Right atrium auricular region (tissue), 2 donors: Measurements from ENCODE around the gene RNF144A. TPM values are rescaled to one million over a fixed set of nuclear protein-coding genes. Genes with fewer than 3 reads are reported as not detected.

Experiments used
- DNase-seq: peaks from one replicate; pipeline ENCODE4 v3.0.0-alpha.2; 2019; ENCODE audit warnings: low spot score
- H3K27ac ChIP-seq, 2 donors: fragments of 200-600 bp; sonication (generic); 1 replicate in 1 of 2; 2 replicates in 1 of 2; pipeline ENCODE4 v1.5.1; 2016 to 2019
- H3K27me3 ChIP-seq, 2 donors: fragments of 200-600 bp; sonication (generic); one replicate each; pipeline versions ENCODE4 v1.5.1 to v1.6.0; 2017 to 2019
- H3K36me3 ChIP-seq: fragments of 200-600 bp; sonication (generic); one replicate; pipeline ENCODE4 v1.5.1; 2016
- H3K4me1 ChIP-seq, 2 donors: fragments of 200-600 bp; sonication (generic); one replicate each; pipeline versions ENCODE4 v1.5.1 to v1.6.0; 2017 to 2019
- H3K4me3 ChIP-seq, 2 donors: fragments of 200-600 bp; sonication (generic); 1 replicate in 1 of 2; 2 replicates in 1 of 2; pipeline ENCODE4 v1.5.1; 2017 to 2019; ENCODE audit warnings: mild to moderate bottlenecking in 1 of 2, moderate library complexity in 1 of 2
- H3K9me3 ChIP-seq, 2 donors: fragments of 200-600 bp; sonication (generic); one replicate each; pipeline ENCODE4 v1.5.1; 2019
- CTCF ChIP-seq, 2 donors: fragments of 200-600 bp; sonication (generic); IDR thresholded peaks; one replicate each; pipeline ENCODE4 v1.5.1; 2019; ENCODE audit warnings: antibody characterized with exemption in 2 of 2
- total RNA-seq, 2 donors: library from RNA; depleted of rRNA; stranded (reverse); fragments of >200 nt; gene quantifications; one replicate each; pipeline ENCODE4 v1.1.0, GENCODE V29; 2016

RNF144A gene
- total RNA-seq, 2 donors from 2014 or later = 8.2 to 12.6 TPM

- Histone ChIP-seq H3K27ac (no peak overlapping the region), H3K4me3 (no peak overlapping the region), H3K27me3 (no peaks in the 10 kb centered on the region), H3K36me3 (no peaks in the 10 kb centered on the region), H3K9me3 (no peaks in the 10 kb centered on the region), H3K4me1 (peaks cover 0 to 33% of the 10 kb centered on the region in 2 donors)
- no peak for DNase-seq
- no peak for TF ChIP-seq CTCF (IDR thresholded peaks at IDR 0.05)
Measured at GRCh38 chr2:6926071-6926732, 9.0 kb downstream of the RNF144A start.

- H3K9me3 ChIP-seq = no peaks in the 10 kb centered on the region
- H3K36me3 ChIP-seq = no peaks in the 10 kb centered on the region
- TF ChIP-seq CTCF (IDR thresholded peaks at IDR 0.05) = no peak
- no peaks in the 10 kb centered on the region for H3K27me3 ChIP-seq
- peak overlapping the region; percentile 28 to 38 for H3K27ac ChIP-seq
- H3K4me3 ChIP-seq = no peak overlapping the region
- no peak for DNase-seq
- H3K4me1 ChIP-seq = peaks cover 0 to 25% of the 10 kb centered on the region in 2 donors
Measured at GRCh38 chr2:6927186-6927585, 10.0 kb downstream of the RNF144A start.

- H3K4me1 ChIP-seq = peaks cover 0 to 25% of the 10 kb centered on the region in 2 donors
Measured at GRCh38 chr2:6927753-6928152, 10.5 kb downstream of the RNF144A start.

GRCh38 chr2:6928452-6928851, 11.2 kb downstream of the RNF144A start:
- H3K4me3 ChIP-seq = no peak overlapping the region
- H3K9me3 ChIP-seq = no peaks in the 10 kb centered on the region
- no peak overlapping the region for H3K27ac ChIP-seq
- no peaks in the 10 kb centered on the region for H3K36me3 ChIP-seq
- H3K27me3 ChIP-seq = no peaks in the 10 kb centered on the region
- H3K4me1 ChIP-seq = peaks cover 0 to 21% of the 10 kb centered on the region in 2 donors
- TF ChIP-seq CTCF (IDR thresholded peaks at IDR 0.05) = no peak
- DNase-seq = no peak

More at GRCh38 chr2:6927753-6928152, 10.5 kb downstream of the RNF144A start:
- no peak for TF ChIP-seq CTCF (IDR thresholded peaks at IDR 0.05)
- DNase-seq = no peak
- Histone ChIP-seq H3K4me3 (no peak overlapping the region), H3K36me3 (no peaks in the 10 kb centered on the region), H3K9me3 (no peaks in the 10 kb centered on the region), H3K27ac (peak overlapping the region; percentile 28 to 38), H3K27me3 (no peaks in the 10 kb centered on the region)

- H3K27ac ChIP-seq = no peak overlapping the region
- no peak for DNase-seq
- no peaks in the 10 kb centered on the region for H3K36me3 ChIP-seq
- H3K4me1 ChIP-seq = peaks cover 0 to 21% of the 10 kb centered on the region in 2 donors
- TF ChIP-seq CTCF (IDR thresholded peaks at IDR 0.05) = no peak
- no peaks in the 10 kb centered on the region for H3K27me3 ChIP-seq
- H3K9me3 ChIP-seq = no peaks in the 10 kb centered on the region
- H3K4me3 ChIP-seq = no peak overlapping the region
Measured at GRCh38 chr2:6929196-6929819, 12.1 kb downstream of the RNF144A start.
